SK-N-SH (cell line): ENCODE data around the gene SLC35A4.

Experiments
- EP300 ChIP-seq, 2 experiments: IDR thresholded peaks; 2 replicates each; pipeline versions ENCODE4 v1.4.0 to v1.6.1; 2012; ENCODE audit warnings: borderline replicate concordance in 1 of 2, low read depth in 1 of 2, low read length in 1 of 2
- EZH2phosphoT487 ChIP-seq: fragments of 200-600 bp; sonication (generic); IDR thresholded peaks from 2 replicates; pipeline ENCODE4 v1.6.1; 2017; ENCODE audit warnings: low read depth, mixed run types, mild to moderate bottlenecking, antibody characterized with exemption, moderate library complexity, borderline replicate concordance
- GABPA ChIP-seq: IDR thresholded peaks from 2 replicates; pipeline ENCODE4 v1.4.0; 2012; ENCODE audit warnings: low read depth, mild to moderate bottlenecking
- POLR2AphosphoS5 ChIP-seq: IDR thresholded peaks from 2 replicates; pipeline ENCODE4 v1.6.1; 2012; ENCODE audit warnings: low read depth, low read length
- RCOR1 ChIP-seq: fragments of 150-350 bp; IDR thresholded peaks from 2 replicates; pipeline ENCODE4 v1.6.1; 2017; ENCODE audit warnings: antibody characterized with exemption, low read length
- RFX5 ChIP-seq: IDR thresholded peaks from 2 replicates; pipeline ENCODE4 v1.6.1; 2012; ENCODE audit warnings: mild to moderate bottlenecking, improper control_type of control experiment, low read length
- TF ChIP-seq, protein P1 (sequence below): fragments of 200-600 bp; sonication (generic); IDR thresholded peaks from 2 replicates; pipeline ENCODE4 v1.6.1; 2017; ENCODE audit warnings: antibody characterized with exemption, mild to moderate bottlenecking, moderate library complexity
- TF ChIP-seq, protein P2 (sequence below): IDR thresholded peaks from 2 replicates; pipeline ENCODE4 v1.4.0; 2012; ENCODE audit warnings: low read depth

DNA sequence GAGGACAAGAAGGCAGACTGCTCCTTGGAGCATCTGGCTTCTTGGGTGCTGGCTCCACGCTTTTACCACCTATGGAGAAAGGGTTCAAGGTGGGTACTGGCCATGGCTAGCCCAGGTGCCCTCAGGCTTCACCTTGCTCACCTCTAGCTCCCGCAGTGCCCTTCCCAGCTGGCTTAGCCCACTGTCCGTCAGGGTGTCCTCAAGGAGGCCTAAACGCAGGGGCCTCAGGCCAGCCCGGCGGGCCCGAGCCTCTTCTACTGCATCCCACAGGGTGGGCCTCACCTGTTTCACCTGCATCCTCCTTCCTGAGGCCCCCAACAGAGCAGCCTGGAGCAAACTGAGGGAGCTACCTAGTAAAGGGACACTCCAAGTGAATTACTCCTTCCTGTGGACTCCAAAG, 9.1 kb downstream of the SLC35A4 start:
- TF ChIP-seq, protein P1, sequence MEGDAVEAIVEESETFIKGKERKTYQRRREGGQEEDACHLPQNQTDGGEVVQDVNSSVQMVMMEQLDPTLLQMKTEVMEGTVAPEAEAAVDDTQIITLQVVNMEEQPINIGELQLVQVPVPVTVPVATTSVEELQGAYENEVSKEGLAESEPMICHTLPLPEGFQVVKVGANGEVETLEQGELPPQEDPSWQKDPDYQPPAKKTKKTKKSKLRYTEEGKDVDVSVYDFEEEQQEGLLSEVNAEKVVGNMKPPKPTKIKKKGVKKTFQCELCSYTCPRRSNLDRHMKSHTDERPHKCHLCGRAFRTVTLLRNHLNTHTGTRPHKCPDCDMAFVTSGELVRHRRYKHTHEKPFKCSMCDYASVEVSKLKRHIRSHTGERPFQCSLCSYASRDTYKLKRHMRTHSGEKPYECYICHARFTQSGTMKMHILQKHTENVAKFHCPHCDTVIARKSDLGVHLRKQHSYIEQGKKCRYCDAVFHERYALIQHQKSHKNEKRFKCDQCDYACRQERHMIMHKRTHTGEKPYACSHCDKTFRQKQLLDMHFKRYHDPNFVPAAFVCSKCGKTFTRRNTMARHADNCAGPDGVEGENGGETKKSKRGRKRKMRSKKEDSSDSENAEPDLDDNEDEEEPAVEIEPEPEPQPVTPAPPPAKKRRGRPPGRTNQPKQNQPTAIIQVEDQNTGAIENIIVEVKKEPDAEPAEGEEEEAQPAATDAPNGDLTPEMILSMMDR: no peak
- no peak for TF ChIP-seq RCOR1
- TF ChIP-seq RFX5: no peak
- no peak for TF ChIP-seq POLR2AphosphoS5
- TF ChIP-seq EZH2phosphoT487: no peak
- TF ChIP-seq, protein P2, sequence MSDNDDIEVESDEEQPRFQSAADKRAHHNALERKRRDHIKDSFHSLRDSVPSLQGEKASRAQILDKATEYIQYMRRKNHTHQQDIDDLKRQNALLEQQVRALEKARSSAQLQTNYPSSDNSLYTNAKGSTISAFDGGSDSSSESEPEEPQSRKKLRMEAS: no peak
- TF ChIP-seq GABPA: no peak
- TF ChIP-seq EP300 (IDR thresholded peaks at IDR 0.05; ENCODE audit: borderline replicate concordance in 1 of 2, low read depth in 1 of 2, low read length in 1 of 2): no peak
